ENCODE measurements around the gene ZEB1.
"Not testable (repeated sequence)": the region's sequence is repeated elsewhere in the genome, so short reads cannot be mapped to it uniquely, and the experiment has no call there.

- TF ChIP-seq FOXA1 (IDR thresholded peaks at IDR 0.05); FOXM1 (IDR thresholded peaks at IDR 0.05; ENCODE audit: borderline replicate concordance); SP1 (IDR thresholded peaks at IDR 0.05); ELF4 (IDR thresholded peaks at IDR 0.05); LEF1 (IDR thresholded peaks at IDR 0.05; ENCODE audit: borderline replicate concordance); NFRKB (IDR thresholded peaks at IDR 0.05); PKNOX1 (IDR thresholded peaks at IDR 0.05); HDGF (IDR thresholded peaks at IDR 0.05; ENCODE audit: borderline replicate concordance): not testable (repeated sequence)
These were observed 45.2 kb downstream of the ZEB1 start for GRCh38 chr10:31364238-31364637.

Data from HEK293T (cell line).